ENCODE data around the gene NEMP2.
"Not testable (repeated sequence)": the region's sequence is repeated elsewhere in the genome, so short reads cannot be mapped to it uniquely, and the experiment has no call there.

Gene NEMP2

GRCh38 chr2:190469771-190470170, 64.8 kb downstream of the NEMP2 start:
- no peak for DNase-seq
- TF ChIP-seq CTCF (IDR thresholded peaks at IDR 0.05): no peak
- intact Hi-C loops (cut with DNase I; ENCODE audit: low total_unique reads): no loop called here
- H3K27ac ChIP-seq: peak overlapping the region; percentile 15 to 66
- no peak overlapping the region for H3K4me3 ChIP-seq
- peaks cover 4 to 7% (median 6%) of the 10 kb centered on the region in 3 donors for H3K36me3 ChIP-seq
- H3K27me3 ChIP-seq: no peaks in the 10 kb centered on the region
- peaks cover 0 to 34% (median 19%) of the 10 kb centered on the region in 4 donors for H3K4me1 ChIP-seq
- H3K9me3 ChIP-seq: no peaks in the 10 kb centered on the region

GRCh38 chr2:190468814-190469569, 65.5 kb downstream of the NEMP2 start:
- peak; percentile 76 to 78 for DNase-seq
- no peaks in the 10 kb centered on the region for H3K27me3 ChIP-seq
- H3K9me3 ChIP-seq: no peaks in the 10 kb centered on the region
- peak overlapping the region; percentile 31 to 66 for H3K27ac ChIP-seq
- peaks cover 4 to 7% (median 6%) of the 10 kb centered on the region in 3 donors for H3K36me3 ChIP-seq
- intact Hi-C loops (cut with DNase I; ENCODE audit: low total_unique reads): no loop called here
- TF ChIP-seq CTCF (IDR thresholded peaks at IDR 0.05): no peak
- no peak overlapping the region for H3K4me3 ChIP-seq
- peaks cover 0 to 34% (median 19%) of the 10 kb centered on the region in 4 donors for H3K4me1 ChIP-seq

- H3K36me3 ChIP-seq; H3K27me3 ChIP-seq; intact Hi-C loops (cut with DNase I; ENCODE audit: low total_unique reads); H3K4me3 ChIP-seq; DNase-seq; H3K9me3 ChIP-seq: not testable (repeated sequence)
- Histone ChIP-seq H3K27ac (peak overlapping the region; percentile 31 to 66), H3K4me1 (peaks cover 0 to 34% (median 19%) of the 10 kb centered on the region in 4 donors)
Measured at GRCh38 chr2:190468354-190468753, 66.2 kb downstream of the NEMP2 start.

GRCh38 chr2:190467575-190468083, 66.9 kb downstream of the NEMP2 start:
- Histone ChIP-seq H3K36me3 (peaks cover 4 to 7% (median 6%) of the 10 kb centered on the region in 3 donors), H3K9me3 (no peaks in the 10 kb centered on the region), H3K4me1 (peaks cover 0 to 34% (median 19%) of the 10 kb centered on the region in 4 donors), H3K4me3 (peak overlapping the region in 1 of 2 donors; percentile 10), H3K27me3 (no peaks in the 10 kb centered on the region), H3K27ac (peak overlapping the region; percentile 31 to 66)
- peak in 1 of 2 donors; percentile 22 for DNase-seq
- intact Hi-C loops (cut with DNase I; ENCODE audit: low total_unique reads): no loop called here
- no peak for TF ChIP-seq CTCF (IDR thresholded peaks at IDR 0.05)

- Histone ChIP-seq H3K4me3 (peak overlapping the region in 1 of 2 donors; percentile 10), H3K27me3 (no peaks in the 10 kb centered on the region), H3K4me1 (peaks cover 0 to 34% (median 19%) of the 10 kb centered on the region in 4 donors), H3K9me3 (no peaks in the 10 kb centered on the region), H3K27ac (peak overlapping the region; percentile 31 to 66), H3K36me3 (peaks cover 4 to 7% (median 6%) of the 10 kb centered on the region in 3 donors)
- DNase-seq: no peak
- no peak for TF ChIP-seq CTCF (IDR thresholded peaks at IDR 0.05)
- intact Hi-C loops (cut with DNase I; ENCODE audit: low total_unique reads): no loop called here
Measured at GRCh38 chr2:190466819-190467446, 67.6 kb downstream of the NEMP2 start.

GRCh38 chr2:190465060-190465459, 69.5 kb downstream of the NEMP2 start:
- DNase-seq: no peak
- H3K4me1 ChIP-seq: peaks cover 0 to 34% (median 18%) of the 10 kb centered on the region in 4 donors
- H3K9me3 ChIP-seq: no peaks in the 10 kb centered on the region
- no peak overlapping the region for H3K27ac ChIP-seq
- no peaks in the 10 kb centered on the region for H3K36me3 ChIP-seq
- no peaks in the 10 kb centered on the region for H3K27me3 ChIP-seq
- intact Hi-C loops (cut with DNase I; ENCODE audit: low total_unique reads): no loop called here
- H3K4me3 ChIP-seq: no peak overlapping the region
- TF ChIP-seq CTCF (IDR thresholded peaks at IDR 0.05): no peak
